Testis (tissue), 2 donors: ENCODE measurements around the gene GBP5.

ENCODE experiments used
- POLR2A ChIP-seq: fragments of 450-650 bp; IDR thresholded peaks from one replicate; pipeline ENCODE4 v1.6.1; 2017; ENCODE audit warnings: antibody characterized with exemption, mild to moderate bottlenecking, moderate library complexity
- TF ChIP-seq, protein P1 (sequence below), 3 experiments: fragments of 450-650 bp in 2 of 3; fragments of 200-600 bp in 1 of 3; sonication (generic) in 1 of 3; IDR thresholded peaks; one replicate each; pipeline ENCODE4 v1.5.1; 2016 to 2019; ENCODE audit warnings: antibody characterized with exemption in 3 of 3, mild to moderate bottlenecking in 2 of 3, moderate library complexity in 1 of 3

DNA sequence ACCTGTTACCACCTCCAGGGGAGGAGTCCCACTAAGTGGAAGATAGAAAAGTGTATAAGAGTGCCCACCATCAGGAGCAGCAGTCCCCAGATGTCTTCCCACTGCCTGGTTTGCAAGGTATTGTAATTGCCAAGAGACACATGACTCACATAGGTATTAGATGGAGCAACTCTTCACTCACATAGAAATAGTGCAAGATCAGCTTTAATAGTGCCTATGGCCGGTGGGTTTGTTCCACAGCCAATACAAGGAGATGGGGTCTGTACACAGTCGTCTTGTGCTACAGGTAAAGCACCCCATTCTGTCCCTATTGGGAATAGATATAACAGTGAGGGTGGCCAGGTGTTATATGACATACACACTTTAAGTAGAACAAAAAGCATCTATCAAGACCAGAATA, 18.6 kb upstream of the GBP5 start:
- no peak for TF ChIP-seq POLR2A
- TF ChIP-seq, protein P1, sequence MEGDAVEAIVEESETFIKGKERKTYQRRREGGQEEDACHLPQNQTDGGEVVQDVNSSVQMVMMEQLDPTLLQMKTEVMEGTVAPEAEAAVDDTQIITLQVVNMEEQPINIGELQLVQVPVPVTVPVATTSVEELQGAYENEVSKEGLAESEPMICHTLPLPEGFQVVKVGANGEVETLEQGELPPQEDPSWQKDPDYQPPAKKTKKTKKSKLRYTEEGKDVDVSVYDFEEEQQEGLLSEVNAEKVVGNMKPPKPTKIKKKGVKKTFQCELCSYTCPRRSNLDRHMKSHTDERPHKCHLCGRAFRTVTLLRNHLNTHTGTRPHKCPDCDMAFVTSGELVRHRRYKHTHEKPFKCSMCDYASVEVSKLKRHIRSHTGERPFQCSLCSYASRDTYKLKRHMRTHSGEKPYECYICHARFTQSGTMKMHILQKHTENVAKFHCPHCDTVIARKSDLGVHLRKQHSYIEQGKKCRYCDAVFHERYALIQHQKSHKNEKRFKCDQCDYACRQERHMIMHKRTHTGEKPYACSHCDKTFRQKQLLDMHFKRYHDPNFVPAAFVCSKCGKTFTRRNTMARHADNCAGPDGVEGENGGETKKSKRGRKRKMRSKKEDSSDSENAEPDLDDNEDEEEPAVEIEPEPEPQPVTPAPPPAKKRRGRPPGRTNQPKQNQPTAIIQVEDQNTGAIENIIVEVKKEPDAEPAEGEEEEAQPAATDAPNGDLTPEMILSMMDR (IDR thresholded peaks at IDR 0.05), result no peak
